Measurements from ENCODE around the gene MUC5AC.

MUC5AC gene

GRCh38 chr11:1197431-1197885 lies 39.7 kb downstream of the MUC5AC start:
- no peak for DNase-seq

GRCh38 chr11:1197886-1198560 lies 40.3 kb downstream of the MUC5AC start:
- no peak for DNase-seq

GRCh38 chr11:1198561-1199240 lies 40.9 kb downstream of the MUC5AC start:
- no peak for DNase-seq

- DNase-seq = no peak
Observed at GRCh38 chr11:1199241-1199750, 41.5 kb downstream of the MUC5AC start.

GRCh38 chr11:1199751-1200610 lies 42.2 kb downstream of the MUC5AC start:
- no peak for DNase-seq

- DNase-seq = no peak
Observed at GRCh38 chr11:1200611-1201191, 42.9 kb downstream of the MUC5AC start.

DNA sequence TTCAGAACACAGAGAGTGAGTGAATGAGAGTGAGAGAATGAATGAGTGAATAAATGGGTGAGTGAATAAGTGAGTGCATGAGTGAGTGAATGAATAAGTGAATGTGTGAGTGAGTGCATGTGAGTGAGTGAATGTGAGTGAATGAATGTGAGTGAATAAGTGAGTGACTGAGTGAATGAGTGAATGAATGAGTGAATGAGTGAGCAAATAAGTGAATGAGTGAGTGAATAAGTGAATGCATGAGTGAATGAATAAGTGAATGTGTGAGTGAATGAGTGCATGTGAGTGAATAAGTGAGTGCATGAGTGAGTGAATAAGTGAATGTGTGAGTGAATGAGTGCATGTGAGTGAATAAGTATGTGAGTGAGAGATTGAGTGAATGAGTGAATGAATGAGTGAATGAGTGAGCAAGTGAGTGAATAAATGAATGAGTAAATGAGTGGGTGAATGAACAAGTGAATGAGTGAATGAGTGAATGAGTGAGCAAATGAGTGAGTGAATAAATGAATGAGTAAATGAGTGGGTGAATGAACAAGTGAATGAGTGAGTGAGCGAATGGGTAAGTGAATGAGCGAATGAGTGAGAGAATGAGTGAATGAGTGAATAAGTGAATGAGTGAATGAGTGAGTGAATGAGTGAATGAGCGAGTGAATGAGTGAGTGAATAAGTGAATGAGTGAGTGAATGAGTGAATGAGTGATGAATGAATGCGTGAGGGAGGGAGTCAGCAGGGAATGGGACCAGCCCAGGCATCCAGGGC lies 43.8 kb downstream of the MUC5AC start:
- DNase-seq = no peak

DNA sequence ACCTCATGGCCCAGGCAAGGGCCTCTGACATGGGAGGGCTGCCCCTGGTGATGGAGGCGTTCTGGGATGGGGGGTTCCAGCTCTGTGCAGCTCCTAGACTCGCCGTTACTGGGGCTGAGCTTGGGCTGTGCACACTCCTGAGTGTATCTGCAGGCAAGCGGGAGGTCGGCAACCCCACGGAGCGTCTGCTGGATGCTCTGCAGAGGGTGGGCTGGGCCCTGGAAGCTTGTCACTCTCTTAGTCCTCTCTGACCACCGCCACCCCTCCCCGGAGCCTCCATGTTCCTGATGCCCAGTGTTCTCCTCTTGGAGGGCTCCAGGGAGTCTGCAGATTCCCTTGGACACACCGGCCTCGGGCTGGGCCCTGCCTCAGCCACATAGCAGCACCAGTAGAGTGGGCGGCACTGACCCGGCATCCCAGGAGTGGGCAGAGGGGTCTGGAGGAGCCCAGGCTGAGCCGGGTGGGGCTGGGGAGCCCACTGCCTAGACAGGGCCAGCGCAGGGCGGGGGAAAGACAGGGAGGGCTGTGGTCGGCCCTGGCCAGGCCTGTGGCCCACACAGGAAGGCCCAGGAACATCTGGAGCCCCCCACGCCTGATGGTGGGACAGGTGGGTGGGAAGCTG lies 44.5 kb downstream of the MUC5AC start:
- peak in 1 of 3 donors; percentile 11 for DNase-seq

DNA sequence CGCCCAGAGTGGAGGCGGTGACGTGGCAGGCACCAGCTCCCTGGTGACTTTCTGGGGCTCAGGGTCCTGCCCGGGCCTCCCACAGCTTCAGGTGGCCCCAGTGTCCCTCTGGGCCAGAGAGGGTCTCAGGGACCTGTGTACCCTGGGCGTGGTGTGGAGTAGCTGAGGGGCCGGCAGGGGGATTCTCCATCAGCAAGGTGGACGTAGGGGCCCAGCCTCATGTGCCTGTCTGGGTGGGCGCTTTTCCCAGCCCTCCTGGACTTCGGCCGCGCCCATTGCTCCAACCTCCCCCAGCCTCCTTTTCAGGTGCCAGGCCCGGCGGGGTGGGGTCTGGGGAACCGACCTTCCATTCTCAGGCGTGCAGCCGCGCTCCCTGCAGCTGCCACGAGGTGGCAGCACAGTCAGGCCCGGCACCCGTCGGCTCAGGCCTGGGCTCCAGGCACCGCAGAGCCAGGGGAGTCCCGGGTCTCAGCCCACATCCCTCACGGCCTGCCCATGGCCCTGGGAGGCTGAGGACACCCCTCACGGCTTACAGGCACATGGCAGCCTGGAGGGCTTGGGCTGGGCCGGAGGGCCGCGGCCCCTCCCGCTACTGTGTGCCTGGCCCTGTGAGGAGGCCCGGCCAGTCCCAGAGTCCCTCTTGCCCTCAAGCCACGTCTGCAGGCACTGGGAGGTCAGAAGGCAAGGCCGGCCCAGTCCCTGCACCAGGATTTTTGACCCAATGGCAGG lies 45.2 kb downstream of the MUC5AC start:
- peak; percentile 54 to 79 (median 79) for DNase-seq

GRCh38 chr11:1203505-1204271 lies 45.9 kb downstream of the MUC5AC start:
- no peak for DNase-seq

GRCh38 chr11:1204381-1205101 lies 46.8 kb downstream of the MUC5AC start:
- no peak for DNase-seq

GRCh38 chr11:1205121-1205986 lies 47.6 kb downstream of the MUC5AC start:
- no peak for DNase-seq

DNA sequence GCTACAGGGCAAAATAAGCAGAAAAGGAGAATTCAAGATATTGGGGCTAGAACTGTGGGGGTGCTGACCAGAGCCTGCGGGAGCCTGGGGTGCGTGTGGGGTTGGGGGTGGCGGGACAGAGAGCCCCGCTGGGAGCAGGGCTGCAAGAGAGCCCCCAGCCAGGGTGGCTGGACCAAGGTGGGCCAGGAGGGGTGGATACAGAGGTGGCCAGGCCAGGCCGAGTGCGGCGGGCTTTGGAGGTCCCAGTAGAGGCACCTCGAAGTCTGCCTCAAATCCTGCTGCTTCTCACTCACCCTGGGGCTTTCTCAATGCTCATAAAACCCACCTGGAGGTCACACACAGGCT lies 48.2 kb downstream of the MUC5AC start:
- DNase-seq = no peak

DNA sequence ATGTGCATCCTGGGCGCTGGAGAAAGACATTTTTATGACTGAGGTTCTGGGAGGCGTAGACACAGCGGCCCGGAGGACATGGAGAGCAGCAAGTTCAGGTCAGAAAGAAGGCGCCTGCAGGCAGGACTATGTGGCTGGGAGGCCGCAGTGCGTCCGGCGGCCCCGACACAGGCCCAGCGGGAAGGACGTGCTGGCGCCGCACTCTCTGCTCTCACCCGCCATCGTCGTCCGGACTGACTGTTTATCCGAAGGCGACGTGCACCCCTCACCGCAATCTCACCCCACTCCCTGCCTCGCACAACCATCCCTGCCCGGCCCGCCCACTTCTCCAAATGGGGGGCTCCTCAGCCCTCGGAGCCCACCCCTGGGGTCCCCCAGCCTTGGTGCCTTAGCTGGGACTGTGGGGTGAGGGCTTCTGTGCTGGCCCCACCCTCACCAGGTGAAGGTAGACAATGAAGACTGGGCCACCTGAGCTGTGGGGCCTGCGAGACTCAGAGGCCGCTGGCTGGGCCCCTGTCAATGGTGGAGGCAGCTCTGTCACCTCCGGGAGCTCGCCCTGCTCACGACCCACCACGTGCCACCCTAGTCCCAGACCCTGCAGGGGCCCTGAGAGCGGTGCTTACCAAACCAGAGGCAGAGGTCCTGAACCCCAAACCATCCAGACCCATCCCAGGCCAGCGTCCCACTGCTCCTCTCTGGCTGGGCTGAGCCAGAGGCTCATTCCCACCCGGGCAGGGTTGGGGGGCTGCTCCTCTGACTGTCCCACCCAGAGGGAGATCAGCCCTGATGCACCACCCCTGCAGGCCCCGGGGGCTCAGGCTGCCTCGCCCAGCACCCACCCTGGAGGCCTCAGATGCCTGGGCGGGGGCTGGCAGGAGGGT lies 48.9 kb downstream of the MUC5AC start:
- DNase-seq = no peak

- DNase-seq = no peak
Observed at GRCh38 chr11:1207401-1208143, 49.8 kb downstream of the MUC5AC start.

DNA sequence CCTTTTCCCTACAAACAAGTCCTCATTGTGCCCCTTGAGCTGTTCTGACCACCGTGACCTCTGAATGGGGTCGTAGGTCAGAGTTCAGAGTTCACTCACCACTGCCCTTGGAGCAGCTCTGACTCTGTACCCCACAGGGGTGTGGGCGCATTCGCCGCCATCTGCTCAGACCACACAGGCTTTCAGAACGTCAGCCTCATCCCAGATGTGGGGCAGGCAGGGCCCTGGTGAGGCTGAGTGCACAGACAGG lies 50.3 kb downstream of the MUC5AC start:
- DNase-seq = no peak
